Measurements from ENCODE around the gene BTF3L4.
A peak's percentile ranks its signal among the peaks of the same experiment; 100 is the strongest.
"Not testable (repeated sequence)": the region's sequence is repeated elsewhere in the genome, so short reads cannot be mapped to it uniquely, and the experiment has no call there.

The BTF3L4 gene

DNA sequence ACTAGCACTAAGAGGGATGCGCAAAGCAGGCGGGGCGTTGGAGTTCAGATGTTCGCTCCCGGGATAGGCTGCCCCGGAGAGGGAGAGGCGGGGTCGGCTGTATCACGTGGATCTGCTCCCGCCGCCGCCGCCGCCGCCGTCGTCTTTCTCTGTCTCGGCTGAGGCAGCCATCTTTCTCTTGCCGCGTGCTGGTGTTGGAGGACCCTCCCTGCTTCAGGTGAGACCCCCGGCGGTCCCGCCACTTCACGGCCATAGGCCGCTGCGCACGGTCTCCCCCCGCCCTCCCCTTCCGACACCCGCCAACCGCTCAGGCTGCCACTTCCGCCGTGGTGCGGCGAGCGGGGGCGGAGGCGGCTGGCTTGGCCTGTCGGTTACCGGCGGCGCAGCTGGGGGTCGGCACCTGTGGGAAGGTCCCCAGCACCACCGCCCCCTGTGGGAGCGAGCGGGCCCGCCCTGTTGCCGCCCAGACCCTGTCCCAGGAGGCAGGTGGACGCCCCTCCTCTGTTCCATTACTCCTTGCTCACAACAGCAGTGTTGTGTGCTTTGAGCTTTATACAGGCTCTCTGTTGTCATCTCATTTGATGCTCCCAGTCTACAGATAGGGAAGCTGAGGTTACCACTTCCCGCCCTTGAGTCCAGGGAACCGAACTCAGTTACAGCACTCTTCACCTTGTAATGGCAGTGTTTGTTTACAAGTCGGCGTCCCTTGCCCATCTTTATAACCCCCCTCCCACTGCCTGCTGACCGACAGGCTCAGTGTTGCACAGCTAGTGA is at the start of gene BTF3L4:
Gene BTF3L4 (plus strand): TSS at position 133 of the 774 bp plus-strand sequence. CDS start 3,553 bp downstream, outside the sequence.
- peak; percentile 93 for DNase-seq

DNA sequence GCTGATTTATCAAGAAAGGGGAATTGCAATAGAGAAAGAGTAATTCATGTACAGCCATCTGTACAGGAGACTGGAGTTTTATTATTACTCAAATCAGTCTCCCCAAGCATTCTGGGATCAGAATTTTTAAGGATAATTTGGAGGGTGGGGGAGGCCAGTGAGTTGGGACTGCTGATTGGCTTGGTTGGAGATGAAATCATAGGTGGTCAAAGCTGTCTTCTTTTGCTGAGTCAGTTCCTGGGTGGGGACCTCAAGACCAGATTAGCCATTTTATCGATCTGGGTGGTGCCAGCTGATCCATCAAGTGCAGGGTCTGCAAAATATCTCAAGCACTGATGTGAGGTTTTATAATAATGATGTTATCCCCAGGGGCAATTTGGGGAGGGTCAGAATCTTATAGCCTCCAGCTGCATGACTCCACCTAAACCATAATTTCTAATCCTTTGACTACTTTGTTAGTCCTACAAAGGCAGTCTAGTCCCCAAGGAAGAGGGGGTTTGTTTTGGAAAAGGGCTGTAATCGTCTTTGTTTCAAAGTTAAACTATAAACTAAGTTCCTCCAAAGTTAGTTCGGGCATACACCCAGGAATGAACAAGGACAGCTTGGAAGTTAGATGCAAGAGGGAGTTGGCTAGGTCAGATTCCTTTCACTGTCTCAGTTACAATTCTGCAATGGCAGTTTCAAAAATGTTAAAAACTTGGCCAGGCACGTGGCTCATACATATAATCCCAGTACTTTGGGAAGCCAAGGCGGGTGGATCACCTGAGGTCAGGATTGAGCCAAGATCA is 48.7 kb upstream of the BTF3L4 start:
- DNase-seq, result no peak

DNA sequence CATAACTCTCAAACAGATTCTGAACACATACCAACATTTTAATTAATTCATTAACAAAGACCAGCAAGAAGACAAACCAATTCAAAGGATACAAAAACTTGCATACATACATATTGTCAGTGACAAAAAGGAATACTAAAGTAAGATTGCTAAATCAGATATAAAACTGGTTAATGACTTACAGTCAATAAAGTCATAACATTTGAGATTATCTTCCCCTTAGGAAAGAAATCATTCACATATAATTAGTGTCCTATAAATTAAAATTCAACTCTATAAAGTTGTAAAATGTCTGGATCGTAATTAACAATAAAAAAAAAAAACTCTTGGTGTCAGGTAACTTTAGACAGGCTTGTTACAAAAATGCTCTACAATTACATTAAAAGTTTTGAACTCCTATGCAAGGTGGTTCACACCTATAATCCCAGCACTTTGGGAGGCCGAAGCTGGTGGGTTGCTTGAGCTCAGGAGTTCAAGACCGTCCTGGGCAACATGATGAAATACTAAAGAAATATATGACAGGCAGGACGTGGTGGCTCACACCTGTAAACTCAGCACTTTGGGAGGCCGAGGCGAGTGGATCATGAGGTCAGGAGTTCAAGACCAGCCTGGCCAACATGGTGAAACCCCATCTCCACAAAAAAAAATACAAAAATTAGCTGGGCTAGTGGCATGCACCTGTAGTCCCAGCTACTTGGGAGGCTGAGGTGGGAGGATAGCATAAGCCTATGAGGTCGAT is 47.9 kb upstream of the BTF3L4 start:
- no peak for DNase-seq

DNA sequence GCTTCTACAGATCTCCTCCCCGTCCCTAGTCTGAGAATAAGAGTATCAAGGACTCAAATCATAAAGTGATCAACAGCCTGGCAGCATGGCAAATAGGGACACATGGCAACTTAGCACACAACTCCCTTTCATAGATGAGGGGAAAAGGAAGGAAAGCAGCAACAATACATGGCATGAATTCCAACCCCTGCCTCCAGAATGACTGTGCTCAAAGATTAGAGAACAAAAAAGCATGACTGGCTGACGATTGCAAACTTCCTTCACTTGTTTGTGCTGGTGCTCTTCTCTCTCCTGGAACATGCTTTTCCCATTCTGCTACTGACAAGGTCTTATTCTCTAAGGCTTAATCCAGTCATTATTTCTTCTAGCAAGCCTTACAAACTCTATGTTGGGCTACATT is 34.0 kb upstream of the BTF3L4 start:
- no peak for DNase-seq

DNA sequence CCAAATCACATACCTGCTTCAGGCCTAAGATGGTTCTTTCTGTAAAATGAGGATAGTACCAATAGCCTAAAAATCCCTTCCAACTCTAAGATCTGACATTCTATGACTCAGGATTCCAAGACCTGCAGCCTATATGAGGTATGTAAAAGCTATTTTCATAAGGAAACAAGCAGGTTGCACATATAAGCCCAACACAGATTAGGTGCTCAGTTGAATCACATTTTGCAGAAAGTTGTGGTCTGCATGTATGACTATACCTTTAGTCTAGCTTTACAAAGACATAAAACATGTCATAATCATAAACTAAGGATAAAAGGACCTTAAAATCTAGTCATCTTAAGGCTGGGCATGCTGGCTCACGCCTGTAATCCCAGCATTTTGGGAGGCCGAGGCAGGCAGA is 29.8 kb upstream of the BTF3L4 start:
- DNase-seq, result no peak

DNA sequence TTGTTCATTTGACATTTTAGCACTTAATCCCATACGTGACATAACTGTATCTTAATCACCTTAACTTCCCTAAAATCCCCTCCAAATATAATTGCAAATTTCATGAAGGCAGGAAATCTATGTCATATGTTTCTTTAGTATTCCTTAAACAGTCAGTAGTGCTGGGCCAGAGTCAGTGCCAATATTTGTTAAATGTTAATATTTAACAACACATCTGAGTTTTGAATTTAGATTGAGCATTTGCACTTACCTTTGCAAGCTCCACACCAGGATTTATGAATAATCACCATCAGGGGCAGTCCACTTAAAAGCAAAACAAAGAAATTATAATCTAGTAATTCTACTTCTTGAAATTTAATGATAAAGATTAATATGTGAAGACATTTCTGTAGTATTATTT is 27.8 kb upstream of the BTF3L4 start:
- DNase-seq, result no peak

DNA sequence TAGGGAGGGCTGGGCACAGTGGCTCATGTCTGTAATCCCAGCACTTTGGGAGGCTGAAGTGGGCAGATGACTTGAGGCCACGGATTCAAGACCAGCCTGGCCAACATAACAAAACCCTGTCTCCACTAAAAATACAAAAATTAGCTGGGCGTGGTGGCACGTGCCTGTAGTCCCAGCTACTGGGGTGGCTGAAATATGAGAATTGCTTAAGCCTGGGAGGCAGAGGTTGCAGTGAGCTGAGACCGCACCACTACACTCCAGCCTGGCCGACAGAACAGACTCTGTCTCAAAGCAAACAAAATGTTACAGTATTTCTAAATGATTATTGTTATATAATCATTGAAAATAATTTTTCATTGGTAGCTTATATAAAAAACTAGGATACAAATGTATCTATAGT is 27.3 kb upstream of the BTF3L4 start:
- not testable (repeated sequence) for DNase-seq

DNA sequence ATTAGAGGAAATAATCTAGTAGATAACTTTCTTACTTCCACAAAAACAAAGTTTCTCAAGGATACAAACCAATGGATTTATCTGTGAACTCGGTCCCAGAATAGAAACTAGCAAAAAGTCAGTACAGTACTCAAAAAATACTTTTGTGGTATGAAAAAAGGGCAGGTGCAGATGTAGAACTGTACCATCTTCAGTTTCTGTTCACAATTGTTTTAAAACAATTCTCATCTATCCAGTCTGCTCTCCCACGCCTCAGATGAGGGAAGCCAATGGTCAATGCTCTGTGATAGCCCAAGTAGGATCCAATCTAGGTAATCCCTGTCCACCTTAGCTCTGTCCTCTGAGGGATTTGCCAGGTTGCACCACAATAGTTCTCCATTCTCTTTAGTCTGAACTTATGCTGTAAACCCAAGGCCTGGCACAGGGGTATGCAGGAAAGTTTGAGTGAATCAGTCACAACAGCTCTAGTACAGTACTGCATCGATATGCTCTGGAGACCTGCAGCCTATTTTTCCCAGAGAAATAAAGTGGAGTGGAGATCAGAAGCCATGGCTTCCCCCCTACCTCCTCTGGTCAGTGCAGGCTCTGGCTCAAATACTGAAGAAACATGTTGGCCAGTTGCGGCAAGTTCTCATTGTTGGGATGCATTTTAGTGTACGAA is 23.8 kb upstream of the BTF3L4 start:
- peak; percentile 4 for DNase-seq

DNA sequence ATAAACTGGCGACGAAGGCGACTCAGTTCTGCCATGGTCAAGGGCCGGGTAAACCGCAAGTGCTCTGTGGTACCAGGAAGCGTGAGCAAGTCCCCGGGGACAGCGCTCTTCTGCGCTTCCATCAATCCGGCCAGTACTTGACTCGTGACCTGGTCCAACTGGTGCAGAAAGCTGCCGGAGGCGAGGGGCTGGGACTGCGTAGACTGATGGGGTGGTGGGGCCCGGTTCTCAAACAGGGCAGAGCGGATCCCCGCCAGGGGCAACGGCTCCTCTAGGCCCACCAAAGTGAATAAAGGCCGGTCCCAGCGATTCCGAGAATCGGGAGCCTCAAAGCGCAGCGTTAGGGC is 23.3 kb upstream of the BTF3L4 start:
- DNase-seq, result peak; percentile 28

DNA sequence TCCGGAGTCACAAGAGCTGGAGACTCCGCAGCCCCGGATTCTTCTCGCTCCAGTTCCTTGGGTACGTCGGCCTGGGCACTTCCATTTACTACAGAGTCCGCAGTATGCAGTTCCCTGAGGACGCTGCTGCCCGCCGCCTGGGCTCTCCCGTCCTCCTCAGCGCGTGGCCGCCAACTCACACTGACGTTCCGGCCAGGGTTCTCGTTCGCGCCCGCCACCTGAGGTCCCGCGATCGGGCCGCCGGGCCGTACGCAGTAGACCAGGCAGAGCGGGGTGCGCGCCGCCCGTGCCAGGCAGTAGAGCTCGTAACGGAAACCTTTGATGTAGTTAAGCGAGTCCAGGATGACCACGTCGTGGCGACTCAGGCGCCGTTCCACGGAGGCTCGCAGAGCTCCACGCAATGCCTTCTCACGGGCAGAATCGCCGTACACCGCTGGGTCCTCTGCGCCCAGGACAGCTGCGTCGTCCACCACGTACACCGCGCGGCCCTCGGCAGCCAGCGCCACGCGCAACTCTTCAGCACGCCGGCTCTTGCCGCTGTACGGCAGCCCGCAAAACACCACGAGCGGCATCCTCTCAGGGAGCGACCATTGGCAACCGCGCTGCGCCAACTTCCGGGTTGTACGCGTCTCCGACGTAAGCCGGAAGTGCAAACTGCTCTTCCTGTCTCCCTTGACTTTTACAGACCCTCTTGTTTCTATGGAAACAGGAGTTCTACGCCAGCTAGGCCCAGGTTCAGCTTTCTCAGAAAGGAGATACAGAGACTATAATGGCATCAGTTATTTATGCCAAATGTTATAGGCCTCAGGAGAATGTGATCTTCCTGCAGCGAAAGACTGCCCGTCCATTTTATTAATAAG is 22.7 kb upstream of the BTF3L4 start, which contains the start of gene KTI12:
Gene KTI12 (minus strand): TSS at position 621 of the 860 bp plus-strand sequence. CDS start 49 bp downstream, at position 572.
- DNase-seq, result peak; percentile 89

DNA sequence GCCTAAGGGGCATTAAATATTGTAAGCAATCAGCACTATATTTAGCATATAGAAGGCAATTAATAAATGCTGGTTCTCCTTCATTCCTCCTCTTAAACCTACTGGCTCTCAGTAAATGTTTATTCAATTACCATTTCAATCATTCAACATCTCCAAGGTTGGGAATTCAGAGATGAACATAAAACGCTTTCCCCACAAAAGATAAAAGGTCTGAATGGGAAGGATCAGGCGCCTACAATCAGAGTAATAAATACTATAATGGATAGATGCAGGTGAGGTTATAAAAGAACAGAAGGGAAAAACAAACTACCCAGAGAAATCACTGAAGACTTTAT is 22.1 kb upstream of the BTF3L4 start:
- no peak for DNase-seq

DNA sequence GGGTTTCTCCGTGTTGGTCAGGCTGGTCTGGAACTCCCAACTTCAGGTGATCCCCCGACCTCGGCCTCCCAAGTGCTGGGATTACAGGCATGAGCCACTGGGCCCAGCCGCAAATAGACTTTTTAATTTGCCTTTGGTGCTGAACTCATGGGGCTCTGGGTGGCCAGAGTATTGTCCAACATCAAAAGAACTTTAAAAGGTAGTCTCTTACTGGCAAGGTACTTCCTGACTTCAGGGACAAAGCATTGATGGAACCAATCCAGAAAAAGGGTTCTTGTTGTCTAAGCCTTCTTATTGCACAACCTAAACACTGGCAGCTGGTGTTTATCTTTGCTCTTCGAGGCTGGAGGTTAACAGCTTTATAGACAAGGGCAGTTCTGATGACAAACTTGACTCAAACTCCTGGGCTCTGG is 18.7 kb upstream of the BTF3L4 start:
- DNase-seq, result no peak

DNA sequence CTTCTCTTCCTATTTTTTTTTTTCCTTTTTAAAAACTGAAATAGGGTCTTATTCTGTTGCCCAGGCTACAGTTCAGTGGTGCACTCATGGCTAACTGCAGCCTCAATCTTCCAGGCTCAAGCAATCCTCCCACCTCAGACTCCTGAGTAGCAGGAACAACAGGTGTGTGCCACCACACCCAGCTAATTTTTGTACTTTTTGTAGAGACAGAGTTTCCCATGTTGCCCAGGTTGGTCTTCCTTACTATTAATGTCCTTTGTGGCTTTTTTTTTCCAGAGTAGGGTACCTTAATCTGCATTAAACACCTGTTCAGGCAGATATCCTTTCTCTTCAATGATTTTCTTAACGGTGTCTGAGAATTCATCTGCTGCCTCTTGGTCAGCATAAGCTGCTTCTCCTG is 18.2 kb upstream of the BTF3L4 start:
- DNase-seq, result no peak

DNA sequence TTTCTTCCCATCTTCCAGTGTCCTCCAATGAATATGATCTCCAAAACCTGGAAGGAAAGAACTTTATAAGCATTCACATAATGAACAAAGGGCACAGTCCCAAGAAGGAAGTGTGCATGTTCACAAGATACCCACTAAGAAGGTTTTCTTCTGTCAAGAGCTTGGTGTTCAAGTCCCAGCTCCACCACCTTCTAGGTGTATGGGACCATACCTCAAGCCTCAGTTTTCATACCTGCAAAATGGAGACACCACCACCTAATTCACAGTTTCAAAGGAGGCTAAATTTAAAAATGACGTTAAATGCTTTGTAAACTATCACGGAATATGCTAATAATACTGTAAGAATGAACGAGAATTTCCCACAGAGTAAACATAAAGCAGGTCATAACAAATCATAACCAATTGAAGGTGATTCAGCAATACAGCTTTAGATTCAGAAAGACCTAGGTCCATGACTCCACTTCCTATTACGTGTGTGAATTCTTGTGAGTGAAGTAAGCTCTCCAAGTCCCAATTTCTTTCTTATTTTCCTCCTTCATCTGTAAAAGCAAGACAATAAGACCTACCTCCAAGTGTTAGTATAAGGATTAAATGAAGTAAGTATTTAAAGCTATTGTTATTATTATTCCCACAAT is 14.4 kb upstream of the BTF3L4 start:
- DNase-seq, result no peak

DNA sequence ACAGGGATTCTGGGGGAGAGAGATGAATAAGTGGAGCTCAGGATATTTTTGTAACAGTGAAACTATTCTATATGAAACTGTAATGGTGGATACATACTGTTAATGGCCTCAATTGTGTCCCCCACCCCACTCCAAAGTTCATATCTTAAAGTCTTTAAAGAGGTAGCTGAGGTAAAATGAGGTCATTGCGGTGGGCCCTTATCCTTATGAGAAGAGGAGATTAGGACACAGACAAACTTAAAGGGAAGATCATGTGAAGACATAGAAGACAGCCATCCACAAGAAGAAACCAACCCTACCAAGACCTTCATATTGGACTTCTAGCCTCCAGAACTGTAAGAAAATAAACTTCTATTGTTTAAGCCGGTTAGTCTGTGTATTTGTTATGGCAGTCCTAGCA is 10.9 kb upstream of the BTF3L4 start:
- DNase-seq, result no peak

DNA sequence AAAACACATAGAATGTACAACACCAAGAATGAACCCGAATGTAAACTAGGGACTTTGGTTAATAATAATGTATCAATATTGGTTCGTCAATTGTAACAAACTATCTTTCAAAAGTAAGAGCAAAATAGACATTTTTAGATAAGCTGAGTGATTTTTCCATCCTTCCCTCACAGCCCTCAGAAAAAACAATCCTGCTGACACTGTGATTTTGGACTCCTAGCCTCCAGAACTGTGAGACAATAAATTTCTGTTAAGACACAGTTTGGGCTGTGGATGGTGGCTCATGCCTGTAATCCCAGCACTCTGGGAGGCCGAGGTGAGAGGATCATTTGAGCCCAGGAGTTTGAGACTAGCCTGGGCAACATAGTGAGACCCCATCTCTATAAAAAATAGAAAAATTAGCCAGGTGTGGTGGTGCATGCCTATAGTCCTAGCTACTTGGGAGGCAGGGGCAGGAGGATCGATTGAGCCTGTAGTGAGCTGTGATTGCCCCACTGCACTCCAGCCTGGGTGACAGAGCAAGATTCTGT is 10.4 kb upstream of the BTF3L4 start:
- DNase-seq, result not testable (repeated sequence)

DNA sequence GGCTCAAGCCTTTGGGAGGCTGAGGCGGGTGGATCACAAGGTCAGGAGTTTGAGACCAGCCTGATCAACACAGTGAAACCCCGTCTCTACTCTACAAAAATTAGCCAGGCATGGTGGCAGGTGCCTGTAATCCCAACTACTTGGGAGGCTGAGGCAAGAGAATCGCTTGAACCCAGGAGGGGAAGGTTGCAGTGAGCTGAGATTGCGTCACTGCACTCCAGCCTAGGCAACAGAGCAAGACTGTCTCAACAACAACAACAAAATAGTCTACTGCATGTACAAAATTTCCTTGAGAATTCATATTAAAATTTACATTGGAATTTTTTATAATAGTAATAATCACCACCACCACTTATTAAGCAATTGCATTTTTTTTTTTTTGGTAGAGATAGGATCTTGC is 6.8 kb upstream of the BTF3L4 start:
- not testable (repeated sequence) for DNase-seq

DNA sequence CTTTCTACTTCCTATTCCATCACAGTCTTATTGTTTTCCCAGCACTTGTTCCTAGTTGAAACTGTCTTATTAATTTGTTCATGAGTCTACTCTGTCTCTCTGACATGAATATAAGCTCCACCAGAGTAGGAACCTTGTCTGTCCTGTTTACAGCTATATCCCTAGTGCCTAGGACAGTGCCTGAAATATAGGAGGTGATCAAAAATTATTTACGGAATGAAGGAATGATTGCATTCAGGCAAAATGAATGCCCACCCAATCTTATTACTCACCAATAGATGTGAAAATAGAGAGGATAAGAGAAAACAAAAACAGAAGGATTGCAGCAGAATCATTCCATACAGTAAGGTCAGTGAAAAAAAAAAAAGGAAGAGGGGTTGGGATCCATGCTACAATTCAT is 2.2 kb upstream of the BTF3L4 start:
- no peak for DNase-seq

DNA sequence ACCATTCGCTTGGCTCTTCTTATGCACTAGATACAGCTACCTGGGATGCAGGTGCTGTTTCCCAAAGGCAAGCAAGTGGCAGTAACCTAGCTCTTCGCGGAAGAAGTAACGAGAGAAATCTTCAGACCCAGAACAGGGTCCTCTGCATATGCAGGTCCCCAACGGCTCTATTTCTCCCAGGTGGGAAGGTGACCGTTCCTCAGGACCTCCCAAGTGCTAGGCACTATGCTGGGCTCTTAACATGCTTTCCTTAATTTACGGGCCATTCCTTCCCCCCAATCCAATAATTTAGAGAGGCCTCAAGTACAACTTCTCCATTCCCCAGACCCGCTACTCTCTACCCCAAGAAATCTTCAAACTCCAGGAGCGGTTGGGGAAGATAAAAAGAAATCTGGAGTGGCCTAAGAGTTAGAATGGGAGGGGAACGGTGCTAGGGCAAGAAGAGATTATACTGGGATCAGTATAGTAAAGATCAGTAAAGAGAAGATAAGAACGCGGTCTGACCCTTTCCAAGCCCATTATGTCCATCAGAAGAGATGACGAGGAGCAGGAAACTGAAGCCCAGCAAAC is 1.5 kb upstream of the BTF3L4 start:
- DNase-seq, result no peak

DNA sequence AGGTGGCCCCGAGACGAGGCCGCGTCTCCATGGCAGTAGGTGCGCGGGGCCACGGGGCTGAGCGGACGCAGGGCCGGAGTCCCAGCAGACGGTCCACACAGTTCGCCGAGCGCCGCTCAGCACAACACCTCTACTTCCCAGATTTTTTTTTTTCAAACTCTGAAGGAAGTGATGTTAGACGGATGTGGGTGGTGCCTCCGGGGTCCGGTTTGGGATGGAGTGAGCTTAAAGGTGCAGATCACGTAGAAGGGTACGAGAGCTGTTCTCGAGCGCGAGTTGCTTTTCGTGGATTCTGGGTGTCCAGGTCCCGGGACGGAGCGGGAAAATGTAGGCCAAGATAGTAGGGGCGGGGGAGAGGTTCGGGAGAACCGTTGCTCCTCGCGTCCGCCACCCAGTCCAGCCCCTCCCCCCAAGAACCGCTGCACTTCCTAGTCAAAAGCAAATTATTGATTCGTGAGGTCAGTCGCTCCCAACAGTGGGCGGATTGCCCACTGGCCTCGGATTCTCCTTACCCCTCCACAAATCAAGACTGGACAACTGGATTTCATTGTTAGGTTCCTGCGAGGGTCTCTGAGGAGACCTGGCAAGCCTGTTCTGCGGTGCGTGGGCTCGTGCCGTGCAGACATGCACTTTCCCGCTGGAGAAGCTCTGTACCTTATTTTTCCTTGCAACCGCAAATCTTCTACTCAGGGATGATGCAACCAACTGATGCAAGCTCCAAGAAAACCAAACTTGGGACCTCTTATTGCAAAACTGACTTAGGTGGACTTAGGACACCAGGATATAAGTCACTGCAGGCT is 829 bp upstream of the BTF3L4 start, which contains the start of gene TXNDC12:
Gene TXNDC12 (minus strand): TSS at position 126 of the 800 bp plus-strand sequence. CDS start 95 bp downstream, at position 31.
- peak; percentile 89 for DNase-seq
